ENCODE results near the gene SMARCD3. TPM values are rescaled to one million over a fixed set of nuclear protein-coding genes. Genes with fewer than 3 reads are reported as not detected.

Gene SMARCD3
- total and polyA plus RNA-seq, 2 of the 8 experiments (the other 6 are each of a cell fraction or from before 2014, with no cell fraction given) = 3.0 to 5.6 TPM

DNA sequence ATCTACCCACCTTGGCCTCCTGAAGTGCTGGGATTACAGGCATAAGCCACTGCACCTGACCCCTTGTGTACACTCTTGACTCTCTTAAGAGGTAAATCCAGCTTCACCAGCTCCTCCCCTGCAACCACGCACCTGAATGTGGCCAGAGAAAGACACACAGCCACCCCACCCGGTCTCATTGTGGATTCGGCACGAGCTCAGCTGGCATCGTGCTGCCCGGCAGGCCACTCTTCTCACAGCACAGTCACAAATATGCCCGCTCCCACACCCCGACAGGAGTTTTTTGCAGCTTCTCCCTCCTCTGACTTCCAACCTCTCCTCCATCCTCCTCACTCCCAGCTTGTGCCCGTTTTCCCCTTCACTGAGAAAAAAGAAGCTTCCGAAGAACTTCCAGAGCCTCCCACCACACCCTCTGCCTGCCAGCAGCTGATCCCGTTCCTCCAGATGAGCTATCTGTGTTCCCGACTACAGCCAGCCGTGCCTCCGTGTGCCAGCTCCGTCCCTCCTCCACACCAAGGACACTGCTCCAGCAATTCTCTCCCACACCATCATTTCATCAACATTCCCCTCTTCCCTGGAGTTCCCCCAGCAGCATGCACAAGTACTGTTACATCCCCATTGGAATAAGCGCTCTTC, 8.0 kb upstream of the SMARCD3 start (continued):
- TF ChIP-seq, protein P1, sequence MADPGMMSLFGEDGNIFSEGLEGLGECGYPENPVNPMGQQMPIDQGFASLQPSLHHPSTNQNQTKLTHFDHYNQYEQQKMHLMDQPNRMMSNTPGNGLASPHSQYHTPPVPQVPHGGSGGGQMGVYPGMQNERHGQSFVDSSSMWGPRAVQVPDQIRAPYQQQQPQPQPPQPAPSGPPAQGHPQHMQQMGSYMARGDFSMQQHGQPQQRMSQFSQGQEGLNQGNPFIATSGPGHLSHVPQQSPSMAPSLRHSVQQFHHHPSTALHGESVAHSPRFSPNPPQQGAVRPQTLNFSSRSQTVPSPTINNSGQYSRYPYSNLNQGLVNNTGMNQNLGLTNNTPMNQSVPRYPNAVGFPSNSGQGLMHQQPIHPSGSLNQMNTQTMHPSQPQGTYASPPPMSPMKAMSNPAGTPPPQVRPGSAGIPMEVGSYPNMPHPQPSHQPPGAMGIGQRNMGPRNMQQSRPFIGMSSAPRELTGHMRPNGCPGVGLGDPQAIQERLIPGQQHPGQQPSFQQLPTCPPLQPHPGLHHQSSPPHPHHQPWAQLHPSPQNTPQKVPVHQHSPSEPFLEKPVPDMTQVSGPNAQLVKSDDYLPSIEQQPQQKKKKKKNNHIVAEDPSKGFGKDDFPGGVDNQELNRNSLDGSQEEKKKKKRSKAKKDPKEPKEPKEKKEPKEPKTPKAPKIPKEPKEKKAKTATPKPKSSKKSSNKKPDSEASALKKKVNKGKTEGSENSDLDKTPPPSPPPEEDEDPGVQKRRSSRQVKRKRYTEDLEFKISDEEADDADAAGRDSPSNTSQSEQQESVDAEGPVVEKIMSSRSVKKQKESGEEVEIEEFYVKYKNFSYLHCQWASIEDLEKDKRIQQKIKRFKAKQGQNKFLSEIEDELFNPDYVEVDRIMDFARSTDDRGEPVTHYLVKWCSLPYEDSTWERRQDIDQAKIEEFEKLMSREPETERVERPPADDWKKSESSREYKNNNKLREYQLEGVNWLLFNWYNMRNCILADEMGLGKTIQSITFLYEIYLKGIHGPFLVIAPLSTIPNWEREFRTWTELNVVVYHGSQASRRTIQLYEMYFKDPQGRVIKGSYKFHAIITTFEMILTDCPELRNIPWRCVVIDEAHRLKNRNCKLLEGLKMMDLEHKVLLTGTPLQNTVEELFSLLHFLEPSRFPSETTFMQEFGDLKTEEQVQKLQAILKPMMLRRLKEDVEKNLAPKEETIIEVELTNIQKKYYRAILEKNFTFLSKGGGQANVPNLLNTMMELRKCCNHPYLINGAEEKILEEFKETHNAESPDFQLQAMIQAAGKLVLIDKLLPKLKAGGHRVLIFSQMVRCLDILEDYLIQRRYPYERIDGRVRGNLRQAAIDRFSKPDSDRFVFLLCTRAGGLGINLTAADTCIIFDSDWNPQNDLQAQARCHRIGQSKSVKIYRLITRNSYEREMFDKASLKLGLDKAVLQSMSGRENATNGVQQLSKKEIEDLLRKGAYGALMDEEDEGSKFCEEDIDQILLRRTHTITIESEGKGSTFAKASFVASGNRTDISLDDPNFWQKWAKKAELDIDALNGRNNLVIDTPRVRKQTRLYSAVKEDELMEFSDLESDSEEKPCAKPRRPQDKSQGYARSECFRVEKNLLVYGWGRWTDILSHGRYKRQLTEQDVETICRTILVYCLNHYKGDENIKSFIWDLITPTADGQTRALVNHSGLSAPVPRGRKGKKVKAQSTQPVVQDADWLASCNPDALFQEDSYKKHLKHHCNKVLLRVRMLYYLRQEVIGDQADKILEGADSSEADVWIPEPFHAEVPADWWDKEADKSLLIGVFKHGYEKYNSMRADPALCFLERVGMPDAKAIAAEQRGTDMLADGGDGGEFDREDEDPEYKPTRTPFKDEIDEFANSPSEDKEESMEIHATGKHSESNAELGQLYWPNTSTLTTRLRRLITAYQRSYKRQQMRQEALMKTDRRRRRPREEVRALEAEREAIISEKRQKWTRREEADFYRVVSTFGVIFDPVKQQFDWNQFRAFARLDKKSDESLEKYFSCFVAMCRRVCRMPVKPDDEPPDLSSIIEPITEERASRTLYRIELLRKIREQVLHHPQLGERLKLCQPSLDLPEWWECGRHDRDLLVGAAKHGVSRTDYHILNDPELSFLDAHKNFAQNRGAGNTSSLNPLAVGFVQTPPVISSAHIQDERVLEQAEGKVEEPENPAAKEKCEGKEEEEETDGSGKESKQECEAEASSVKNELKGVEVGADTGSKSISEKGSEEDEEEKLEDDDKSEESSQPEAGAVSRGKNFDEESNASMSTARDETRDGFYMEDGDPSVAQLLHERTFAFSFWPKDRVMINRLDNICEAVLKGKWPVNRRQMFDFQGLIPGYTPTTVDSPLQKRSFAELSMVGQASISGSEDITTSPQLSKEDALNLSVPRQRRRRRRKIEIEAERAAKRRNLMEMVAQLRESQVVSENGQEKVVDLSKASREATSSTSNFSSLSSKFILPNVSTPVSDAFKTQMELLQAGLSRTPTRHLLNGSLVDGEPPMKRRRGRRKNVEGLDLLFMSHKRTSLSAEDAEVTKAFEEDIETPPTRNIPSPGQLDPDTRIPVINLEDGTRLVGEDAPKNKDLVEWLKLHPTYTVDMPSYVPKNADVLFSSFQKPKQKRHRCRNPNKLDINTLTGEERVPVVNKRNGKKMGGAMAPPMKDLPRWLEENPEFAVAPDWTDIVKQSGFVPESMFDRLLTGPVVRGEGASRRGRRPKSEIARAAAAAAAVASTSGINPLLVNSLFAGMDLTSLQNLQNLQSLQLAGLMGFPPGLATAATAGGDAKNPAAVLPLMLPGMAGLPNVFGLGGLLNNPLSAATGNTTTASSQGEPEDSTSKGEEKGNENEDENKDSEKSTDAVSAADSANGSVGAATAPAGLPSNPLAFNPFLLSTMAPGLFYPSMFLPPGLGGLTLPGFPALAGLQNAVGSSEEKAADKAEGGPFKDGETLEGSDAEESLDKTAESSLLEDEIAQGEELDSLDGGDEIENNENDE (IDR thresholded peaks at IDR 0.05; ENCODE audit: insufficient replicate concordance, low read length) = no peak
- no peak for TF ChIP-seq KDM1A (IDR thresholded peaks at IDR 0.05; ENCODE audit: borderline replicate concordance, low read length)
- no peak for TF ChIP-seq MAFK (IDR thresholded peaks at IDR 0.05; ENCODE audit: low read depth, low read length)
- no peak for TF ChIP-seq GTF2F1 (IDR thresholded peaks at IDR 0.05; ENCODE audit: borderline replicate concordance, low read depth, low read length)
- no peak for TF ChIP-seq TAF1 (IDR thresholded peaks at IDR 0.05; ENCODE audit: low read depth, low read length)
- no peak for TF ChIP-seq POLR2A (IDR thresholded peaks at IDR 0.05; ENCODE audit: control extremely low read depth in 1 of 2, low read depth in 2 of 2, low read length in 2 of 2)
- TF ChIP-seq CBX8 (IDR thresholded peaks at IDR 0.05; ENCODE audit: borderline replicate concordance, low read depth, low read length) = no peak
- no peak for TF ChIP-seq ZNF274 (IDR thresholded peaks at IDR 0.05; ENCODE audit: borderline replicate concordance, extremely low read depth, low read length)
- TF ChIP-seq RNF2 (IDR thresholded peaks at IDR 0.05; ENCODE audit: borderline replicate concordance, low read depth, low read length, missing control alignments, poor library complexity, severe bottlenecking) = no peak
- no peak for TF ChIP-seq KDM4A (IDR thresholded peaks at IDR 0.05; ENCODE audit: low read depth, low read length, severe bottlenecking)
- TF ChIP-seq RXRA (IDR thresholded peaks at IDR 0.05; ENCODE audit: insufficient read depth, low read depth, low read length) = no peak

Measured in H1 (cell line).